ENCODE results near the gene GNG12. TPM values are rescaled to one million over a fixed set of nuclear protein-coding genes. Genes with fewer than 3 reads are reported as not detected.

GNG12 gene
- polyA plus RNA-seq, 1 donor (not counting 4 experiments of a cell fraction or from before 2014, with no cell fraction given) = 208 TPM

- Histone ChIP-seq H3K9me3 (ENCODE audit: control insufficient read depth, low read depth, low read length) (no peaks in the 10 kb centered on the region), H3K9ac (ENCODE audit: control insufficient read depth, extremely low read depth, insufficient read depth, low read length) (peak overlapping the region; percentile 99), H3K9me1 (ENCODE audit: control insufficient read depth, extremely low read depth, insufficient read depth, low read length) (no peaks in the 10 kb centered on the region), H3K4me3 (ENCODE audit: control insufficient read depth in 2 of 3, extremely low read depth in 1 of 3, insufficient read depth in 2 of 3, low read depth in 1 of 3, low read length in 3 of 3) (no peak overlapping the region), H3K4me1 (ENCODE audit: control insufficient read depth, extremely low read depth, insufficient read depth, low read length) (peaks cover 12% of the 10 kb centered on the region), H2AFZ (ENCODE audit: control insufficient read depth, low read length) (no peak overlapping the region), H4K20me1 (ENCODE audit: control insufficient read depth, extremely low read depth, insufficient read depth, low read length) (peaks cover 12% of the 10 kb centered on the region), H3K4me2 (ENCODE audit: control insufficient read depth, extremely low read depth, insufficient read depth, low read depth, low read length) (no peak overlapping the region), H3K79me2 (ENCODE audit: control insufficient read depth, insufficient read depth, low read length) (peaks cover 25% of the 10 kb centered on the region), H3K36me3 (ENCODE audit: control insufficient read depth in 2 of 2, extremely low read depth in 1 of 2, insufficient read depth in 2 of 2, low read length in 2 of 2) (peaks cover 6 to 29% of the 10 kb centered on the region in 2 experiments), H3K27me3 (ENCODE audit: control insufficient read depth, extremely low read depth, insufficient read depth, low read length) (no peaks in the 10 kb centered on the region), H3K27ac (ENCODE audit: control insufficient read depth, insufficient read depth, low read length) (peak overlapping the region; percentile 87)
- no peak for DNase-seq (ENCODE audit: low read depth, low spot score)
- dilution Hi-C loops (cut with MboI; ENCODE audit: extremely low pct_ligation_motif_present, low sequenced_read_pairs) = loop anchor here (25.0 kb wide), 1 partner anchor 152 kb away; no protein-coding TSS in a partner anchor
- FAIRE-seq = peak; percentile 13
- TF ChIP-seq CTCF (optimal IDR thresholded peaks at IDR 0.05 in 1 of 3, IDR thresholded peaks at IDR 0.05 in 1 of 3, conservative IDR thresholded peaks at IDR 0.05 in 1 of 3; ENCODE audit: extremely low read depth in 1 of 3, insufficient read depth in 2 of 3, low read length in 3 of 3) (no peak), EZH2 (IDR thresholded peaks at IDR 0.05; ENCODE audit: low read length) (no peak)
These were observed 143.8 kb downstream of the GNG12 start for GRCh38 chr1:67689267-67690017.

GRCh38 chr1:67688526-67689219, 144.6 kb downstream of the GNG12 start:
- peak overlapping the region; percentile 96 for H3K4me2 ChIP-seq (ENCODE audit: control insufficient read depth, extremely low read depth, insufficient read depth, low read depth, low read length)
- H3K9me1 ChIP-seq (ENCODE audit: control insufficient read depth, extremely low read depth, insufficient read depth, low read length) = no peaks in the 10 kb centered on the region
- H3K36me3 ChIP-seq (ENCODE audit: control insufficient read depth in 2 of 2, extremely low read depth in 1 of 2, insufficient read depth in 2 of 2, low read length in 2 of 2) = peaks cover 6 to 29% of the 10 kb centered on the region in 2 experiments
- no peaks in the 10 kb centered on the region for H3K27me3 ChIP-seq (ENCODE audit: control insufficient read depth, extremely low read depth, insufficient read depth, low read length)
- no peaks in the 10 kb centered on the region for H3K9me3 ChIP-seq (ENCODE audit: control insufficient read depth, low read depth, low read length)
- no peak for FAIRE-seq
- dilution Hi-C loops (cut with MboI; ENCODE audit: extremely low pct_ligation_motif_present, low sequenced_read_pairs) = loop anchor here (25.0 kb wide), 1 partner anchor 151 kb away; no protein-coding TSS in a partner anchor
- H2AFZ ChIP-seq (ENCODE audit: control insufficient read depth, low read length) = no peak overlapping the region
- peak overlapping the region; percentile 99 for H3K9ac ChIP-seq (ENCODE audit: control insufficient read depth, extremely low read depth, insufficient read depth, low read length)
- TF ChIP-seq EZH2 (IDR thresholded peaks at IDR 0.05; ENCODE audit: low read length) = no peak
- TF ChIP-seq CTCF (optimal IDR thresholded peaks at IDR 0.05 in 1 of 3, IDR thresholded peaks at IDR 0.05 in 1 of 3, conservative IDR thresholded peaks at IDR 0.05 in 1 of 3; ENCODE audit: extremely low read depth in 1 of 3, insufficient read depth in 2 of 3, low read length in 3 of 3) = no peak
- peaks cover 25% of the 10 kb centered on the region for H3K79me2 ChIP-seq (ENCODE audit: control insufficient read depth, insufficient read depth, low read length)
- peaks cover 12% of the 10 kb centered on the region for H4K20me1 ChIP-seq (ENCODE audit: control insufficient read depth, extremely low read depth, insufficient read depth, low read length)
- peak overlapping the region; percentile 15 to 93 (median 90) for H3K4me3 ChIP-seq (ENCODE audit: control insufficient read depth in 2 of 3, extremely low read depth in 1 of 3, insufficient read depth in 2 of 3, low read depth in 1 of 3, low read length in 3 of 3)
- H3K4me1 ChIP-seq (ENCODE audit: control insufficient read depth, extremely low read depth, insufficient read depth, low read length) = peaks cover 19% of the 10 kb centered on the region
- no peak for DNase-seq (ENCODE audit: low read depth, low spot score)
- peak overlapping the region; percentile 87 for H3K27ac ChIP-seq (ENCODE audit: control insufficient read depth, insufficient read depth, low read length)

All from keratinocyte (primary cell).